Activated CD8-positive, alpha-beta memory T cell treated with anti-CD3 and anti-CD28 coated beads, Interleukin-2, amount 50 U/mL, for 48 hours (primary cell): ENCODE measurements around the gene PTP4A2.
"Not testable (repeated sequence)": the region's sequence is repeated elsewhere in the genome, so short reads cannot be mapped to it uniquely, and the experiment has no call there.

ENCODE experiments used
- DNase-seq: peaks from one replicate; pipeline ENCODE4 v3.0.0-alpha.2; 2020

The PTP4A2 gene

DNA sequence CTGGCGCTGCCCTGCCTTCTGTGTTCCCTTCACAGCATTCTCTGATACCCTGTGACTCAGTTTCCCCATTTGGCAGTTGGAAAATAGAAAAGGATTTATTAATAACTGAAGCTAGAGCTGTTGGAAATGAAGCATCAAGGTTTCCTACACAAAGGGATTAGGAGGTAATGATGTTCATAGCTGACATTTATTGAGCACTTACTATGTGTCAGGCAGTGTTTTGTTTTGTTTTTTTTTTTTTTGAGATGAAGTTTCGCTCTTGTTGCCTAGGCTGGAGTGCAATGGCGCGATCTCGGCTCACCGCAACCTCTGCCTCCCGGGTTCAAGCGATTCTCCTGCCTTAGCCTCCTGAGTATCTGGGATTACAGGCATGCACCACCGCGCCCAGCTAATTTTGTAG, 7.5 kb upstream of the PTP4A2 start:
- not testable (repeated sequence) for DNase-seq

DNA sequence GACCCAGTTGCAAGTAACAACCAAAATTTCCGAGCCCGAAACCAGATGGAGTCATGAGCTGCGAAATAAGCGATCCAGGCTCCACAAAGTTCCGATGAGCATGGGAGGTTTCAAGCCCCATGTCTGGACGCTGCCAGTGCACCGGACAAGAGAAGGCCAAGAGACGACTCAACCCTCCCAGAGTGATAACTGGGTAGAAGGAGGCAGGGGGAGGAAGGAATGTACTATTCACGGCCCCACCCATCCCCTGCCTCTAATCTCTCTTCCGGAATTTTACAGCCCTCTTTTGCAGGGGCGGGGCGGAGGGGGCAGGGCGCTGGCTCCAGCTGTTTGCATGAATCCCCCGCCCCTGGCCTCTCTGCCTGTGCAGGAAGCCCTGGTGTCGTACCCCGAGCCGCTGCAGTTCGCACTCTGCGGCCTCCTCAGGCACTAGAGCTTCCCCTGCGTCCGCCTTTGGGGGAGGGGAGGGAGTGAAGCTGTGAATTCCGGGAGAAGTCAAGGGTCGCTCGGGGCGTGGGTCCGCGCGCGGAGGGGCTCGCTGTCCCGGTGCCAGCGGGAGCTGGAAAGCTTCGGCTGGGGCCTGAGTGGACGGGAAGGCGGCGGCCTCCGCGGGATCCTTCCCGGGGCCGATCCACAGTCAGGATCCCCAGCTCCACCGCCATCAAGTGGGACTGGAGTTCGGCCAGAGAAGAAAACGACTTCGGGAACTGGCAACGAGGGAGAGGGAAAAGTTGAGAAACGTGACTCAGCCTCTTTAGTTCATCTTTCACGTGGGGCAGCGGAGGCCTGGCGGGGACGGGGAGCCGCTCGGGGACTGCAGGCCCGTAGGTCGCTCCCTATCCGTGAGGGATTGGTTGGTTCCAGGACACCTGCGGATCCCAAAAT, 6.3 kb upstream of the PTP4A2 start:
- peak; percentile 86 for DNase-seq

- DNase-seq: peak; percentile 50
These were observed 5.5 kb upstream of the PTP4A2 start for GRCh38 chr1:31943546-31944184.

- DNase-seq: not testable (repeated sequence)
These were observed 3.9 kb upstream of the PTP4A2 start for GRCh38 chr1:31942061-31942460.

GRCh38 chr1:31939484-31940329, 1.5 kb upstream of the PTP4A2 start:
- peak; percentile 87 for DNase-seq

DNA sequence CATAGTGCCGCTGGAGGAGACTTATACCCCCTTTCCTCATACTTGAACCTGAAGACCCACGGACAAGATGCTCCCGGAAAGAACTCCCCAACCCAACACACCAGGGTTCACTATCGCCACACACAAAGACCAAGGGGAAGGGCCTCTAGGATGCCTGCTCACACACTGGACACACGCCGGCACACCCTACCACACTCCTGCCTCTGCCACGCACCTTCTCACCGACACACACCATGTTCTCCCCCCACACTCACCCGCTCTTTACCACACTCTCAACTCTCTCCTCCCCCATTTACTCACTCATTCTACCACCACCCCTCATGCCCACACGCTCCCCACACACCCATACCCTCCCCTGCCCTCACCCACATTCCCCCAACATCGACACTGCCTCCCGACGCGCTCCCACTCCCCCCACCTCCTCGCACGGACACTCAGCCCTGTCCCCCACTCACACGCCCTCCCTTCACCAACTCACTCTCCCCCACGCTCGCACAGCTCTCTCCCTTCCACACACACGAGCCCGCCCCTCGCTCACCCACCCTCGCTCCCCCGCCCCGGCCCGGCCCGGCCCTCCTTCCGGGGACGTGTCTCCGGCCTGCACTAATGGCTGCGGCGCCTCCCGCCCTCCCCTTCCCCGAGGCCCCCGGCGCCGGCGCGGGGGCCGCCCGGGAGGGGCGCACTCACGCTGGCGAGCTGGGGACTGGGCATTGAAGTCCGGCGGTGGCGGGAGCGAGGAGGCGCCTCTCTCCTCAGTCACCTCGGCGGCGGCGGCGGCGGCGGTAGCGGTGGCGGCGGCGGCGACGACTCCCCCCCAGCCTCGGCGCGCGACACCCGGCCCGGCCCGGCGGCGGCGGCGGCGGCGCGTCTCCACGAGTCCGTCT, 626 bp downstream of the PTP4A2 start:
- DNase-seq: peak; percentile 87

DNA sequence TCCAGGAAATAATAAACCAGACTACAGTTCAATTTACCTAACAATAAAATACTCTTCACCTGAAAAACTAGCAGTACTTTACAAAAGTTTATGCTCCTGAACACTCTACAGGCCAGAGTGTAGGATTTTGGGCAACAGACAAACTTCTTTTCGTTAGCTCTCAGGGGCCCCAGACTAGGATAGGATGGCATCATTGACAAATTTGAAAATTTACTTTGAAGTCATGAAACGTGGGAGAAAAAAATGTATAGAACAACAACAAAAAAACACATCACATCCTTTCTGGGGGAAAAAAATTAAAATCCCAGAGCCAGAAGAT, 1.2 kb downstream of the PTP4A2 start:
- no peak for DNase-seq

DNA sequence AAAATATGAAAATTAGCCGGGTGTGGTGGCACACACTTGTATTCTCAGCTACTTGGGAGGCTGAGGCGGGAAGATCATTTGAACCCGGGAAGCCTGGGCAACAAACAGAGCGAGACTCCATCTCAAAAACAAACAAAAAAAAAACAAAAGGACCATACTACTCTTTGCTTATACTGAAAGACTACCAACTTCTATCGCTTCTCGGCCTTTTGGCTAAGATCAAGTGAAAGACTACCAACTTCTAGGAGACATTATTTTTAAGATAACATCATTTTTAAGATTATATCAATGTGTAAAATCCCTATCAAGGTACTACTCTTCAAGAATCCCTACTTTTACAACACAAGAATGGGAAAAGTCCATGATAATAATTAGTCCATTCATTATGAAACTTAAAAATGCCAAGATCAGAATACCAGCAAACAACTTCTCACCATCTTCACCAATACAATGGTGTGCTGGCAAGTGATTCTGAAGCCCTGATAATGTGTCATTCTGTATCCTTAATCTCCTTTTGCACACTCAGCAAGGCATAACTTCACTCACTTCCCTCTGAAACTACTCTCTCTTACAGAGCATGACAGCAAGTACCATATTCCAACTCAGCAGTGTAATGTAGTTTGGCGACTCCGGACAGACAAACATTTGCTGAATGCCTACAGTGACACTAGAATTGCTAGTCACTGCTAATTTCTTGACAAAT, 1.7 kb downstream of the PTP4A2 start:
- no peak for DNase-seq

- DNase-seq: no peak
These were observed 3.2 kb downstream of the PTP4A2 start for GRCh38 chr1:31934706-31935629.

- no peak for DNase-seq
These were observed 5.5 kb downstream of the PTP4A2 start for GRCh38 chr1:31932491-31933316.

GRCh38 chr1:31931593-31932225, 6.5 kb downstream of the PTP4A2 start:
- no peak for DNase-seq

DNA sequence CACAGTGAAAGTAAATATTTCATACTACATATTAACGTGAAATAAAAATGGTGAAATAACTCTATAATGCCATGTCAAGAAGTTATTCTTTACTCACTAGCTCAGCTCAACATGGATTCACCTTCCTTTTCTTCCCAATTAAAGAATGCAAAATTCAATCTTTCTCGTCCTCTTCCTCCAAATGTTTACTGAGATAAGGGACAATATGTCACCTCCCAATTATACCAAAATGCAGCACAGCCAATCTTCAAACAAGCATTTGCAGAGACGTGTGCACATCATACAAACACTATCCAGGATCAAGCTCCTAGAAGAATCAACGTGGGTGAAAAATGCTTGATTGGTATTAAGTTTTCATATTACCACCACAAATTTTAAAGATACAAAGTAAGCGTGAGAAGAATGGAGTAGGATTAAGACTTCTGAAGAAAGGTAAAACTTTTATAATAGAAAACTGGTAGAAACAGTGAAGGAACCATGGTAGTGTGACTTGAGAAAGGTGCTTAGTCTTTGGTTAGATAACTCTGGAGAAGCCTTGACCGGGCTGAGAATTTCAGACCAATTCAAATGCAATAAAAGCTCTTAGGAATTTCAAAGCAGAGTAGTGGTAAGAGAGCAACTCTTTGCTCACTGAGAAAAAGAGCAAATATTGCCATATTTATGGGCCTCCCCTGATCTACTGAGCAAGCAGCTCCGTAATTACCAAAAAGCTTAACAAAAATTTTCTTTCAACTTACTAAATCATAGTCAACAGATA, 7.2 kb downstream of the PTP4A2 start:
- no peak for DNase-seq

DNA sequence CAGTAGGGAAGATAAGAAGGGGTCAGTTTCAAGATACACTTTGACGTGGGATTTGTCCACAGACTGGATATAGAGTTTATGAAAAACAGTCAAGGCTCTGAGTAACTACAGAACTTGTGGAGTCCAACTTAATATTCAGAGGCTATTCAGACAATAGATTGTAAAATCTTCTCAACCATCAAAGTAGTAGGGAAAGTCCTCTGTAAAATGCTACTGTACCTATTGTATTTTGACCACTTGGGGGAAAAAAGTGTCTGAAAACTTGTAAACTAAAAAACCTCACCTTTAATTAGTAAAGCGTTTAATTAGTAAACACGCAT, 10.5 kb downstream of the PTP4A2 start:
- DNase-seq: no peak

DNA sequence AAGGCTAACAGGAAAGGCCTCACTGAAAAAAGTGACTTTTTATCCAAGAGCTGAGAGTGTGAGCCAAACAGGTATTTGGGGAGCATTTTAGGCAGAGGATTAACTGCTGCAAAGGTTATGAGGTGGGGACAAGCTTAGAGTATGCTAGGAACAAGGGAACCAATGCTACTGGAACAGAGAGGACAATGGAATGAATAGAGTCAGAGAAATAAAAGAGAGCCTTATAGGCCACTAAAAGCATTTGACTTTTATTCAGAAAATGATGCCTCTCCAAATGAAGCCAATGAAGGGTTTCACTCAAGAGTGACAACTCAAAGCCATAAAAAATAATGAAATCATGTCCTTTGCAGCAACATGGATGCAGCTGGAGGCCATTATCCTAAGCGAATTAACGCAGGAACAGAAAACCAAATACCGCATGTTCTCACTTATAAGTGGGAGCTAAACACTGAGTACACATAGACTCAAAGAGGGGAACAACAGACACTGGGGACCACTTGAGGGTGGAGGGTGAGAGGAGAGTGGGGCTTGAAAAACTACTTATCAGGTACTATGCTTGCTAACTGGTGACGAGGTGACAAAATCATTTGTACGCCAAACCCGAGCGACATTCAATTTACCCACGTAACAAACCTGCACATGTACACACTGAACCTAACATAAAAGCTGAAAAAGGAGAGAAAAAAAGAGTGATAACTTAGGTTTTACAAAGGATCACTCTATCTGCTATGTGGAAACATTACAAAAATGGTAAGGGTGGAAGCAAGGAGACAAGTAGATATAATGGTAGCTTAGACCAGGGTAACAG, 11.1 kb downstream of the PTP4A2 start:
- DNase-seq: no peak

DNA sequence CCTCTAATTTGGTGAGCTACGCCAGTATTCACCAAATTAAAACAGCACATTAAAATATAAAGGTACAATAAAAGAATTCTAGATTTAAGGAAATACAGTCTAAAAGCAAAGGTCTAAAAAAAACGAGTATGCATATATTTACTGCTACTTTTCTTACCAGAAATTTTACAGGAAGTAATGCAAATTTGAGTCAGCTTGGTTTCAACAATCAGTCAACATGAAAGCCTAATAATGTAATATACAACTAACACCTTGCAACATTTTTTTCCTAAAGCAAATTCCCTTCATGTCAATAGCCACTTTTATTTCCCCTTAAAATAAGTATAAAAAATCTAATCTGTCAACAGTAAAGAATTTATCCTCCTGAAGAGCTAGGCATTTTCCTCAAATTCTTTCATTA, 11.9 kb downstream of the PTP4A2 start:
- DNase-seq: no peak

- DNase-seq: not testable (repeated sequence)
These were observed 12.3 kb downstream of the PTP4A2 start for GRCh38 chr1:31925824-31926223.

- DNase-seq: no peak
These were observed 13.3 kb downstream of the PTP4A2 start for GRCh38 chr1:31924839-31925238.
